ENCODE data around the gene STEEP1. TPM values are rescaled to one million over a fixed set of nuclear protein-coding genes. Genes with fewer than 3 reads are reported as not detected.

The STEEP1 gene
- 10 to 100 TPM; 15.9 to 21.2 TPM for total RNA-seq
- long read RNA-seq, partial matches to known transcripts: 0 of 1 reads
- long read RNA-seq, other reads (novel, unspliced or antisense): 0 of 1 reads

DNA sequence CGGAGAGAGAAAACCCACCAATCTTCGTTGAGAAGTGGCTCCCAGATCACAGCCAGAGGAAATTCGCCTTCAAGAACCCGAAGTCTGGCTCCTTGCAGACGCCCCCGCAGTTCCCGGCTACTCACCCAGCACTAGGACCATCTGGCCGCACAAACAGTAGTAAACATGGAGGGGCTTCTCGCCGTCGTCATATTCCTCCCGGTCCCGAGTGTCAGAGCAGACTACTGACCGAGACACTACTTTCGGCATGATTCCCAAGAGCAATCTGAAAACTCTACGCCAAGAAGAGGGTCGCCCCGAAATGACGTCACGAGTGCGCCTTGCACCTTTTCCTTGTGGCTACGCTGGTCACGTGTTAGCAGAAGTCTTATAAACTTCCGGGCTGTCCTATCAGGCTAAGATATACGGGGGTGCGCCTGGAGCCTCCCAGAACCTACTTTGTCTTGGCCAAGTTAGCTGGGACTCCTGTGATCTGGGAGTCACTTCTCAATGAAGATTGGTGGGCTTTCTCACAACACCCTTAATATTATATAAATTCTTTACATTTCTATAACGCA is at the start of gene STEEP1:
Gene STEEP1, minus strand, starts transcription at position 303 of the 557 bp plus-strand sequence. Its CDS starts 54 bp downstream, at position 249.
- ATAC-seq (peak; percentile 99), DNase-seq (peak; percentile 88 to 92)
- intact Hi-C loops (cut with DNase I, micrococcal nuclease): no loop called here

- no peak for DNase-seq
- ATAC-seq: no peak
- intact Hi-C loops (cut with DNase I, micrococcal nuclease): no loop called here
Observed at GRCh38 chrX:119614776-119615175, 49.6 kb upstream of the STEEP1 start.

DNA sequence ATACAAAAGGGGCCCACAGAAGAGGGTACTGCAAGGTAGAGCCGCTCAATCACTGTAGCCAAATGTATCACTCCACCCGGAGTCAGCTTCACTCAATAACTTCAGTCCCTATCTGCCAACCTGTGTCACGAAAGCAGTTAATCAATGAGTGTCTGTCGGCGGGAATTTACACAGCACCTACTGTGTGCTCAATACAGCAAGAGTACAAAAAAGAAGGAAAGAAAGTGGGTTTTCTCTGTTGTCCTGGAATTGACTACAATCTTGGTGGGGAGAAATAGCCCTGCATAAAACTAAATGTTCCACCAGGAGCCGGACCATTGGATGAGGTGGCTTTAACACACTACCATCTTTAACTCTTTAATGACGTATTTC is 41.8 kb upstream of the STEEP1 start:
- DNase-seq (no peak), ATAC-seq (no peak)
- intact Hi-C loops (cut with DNase I, micrococcal nuclease): no loop called here

DNA sequence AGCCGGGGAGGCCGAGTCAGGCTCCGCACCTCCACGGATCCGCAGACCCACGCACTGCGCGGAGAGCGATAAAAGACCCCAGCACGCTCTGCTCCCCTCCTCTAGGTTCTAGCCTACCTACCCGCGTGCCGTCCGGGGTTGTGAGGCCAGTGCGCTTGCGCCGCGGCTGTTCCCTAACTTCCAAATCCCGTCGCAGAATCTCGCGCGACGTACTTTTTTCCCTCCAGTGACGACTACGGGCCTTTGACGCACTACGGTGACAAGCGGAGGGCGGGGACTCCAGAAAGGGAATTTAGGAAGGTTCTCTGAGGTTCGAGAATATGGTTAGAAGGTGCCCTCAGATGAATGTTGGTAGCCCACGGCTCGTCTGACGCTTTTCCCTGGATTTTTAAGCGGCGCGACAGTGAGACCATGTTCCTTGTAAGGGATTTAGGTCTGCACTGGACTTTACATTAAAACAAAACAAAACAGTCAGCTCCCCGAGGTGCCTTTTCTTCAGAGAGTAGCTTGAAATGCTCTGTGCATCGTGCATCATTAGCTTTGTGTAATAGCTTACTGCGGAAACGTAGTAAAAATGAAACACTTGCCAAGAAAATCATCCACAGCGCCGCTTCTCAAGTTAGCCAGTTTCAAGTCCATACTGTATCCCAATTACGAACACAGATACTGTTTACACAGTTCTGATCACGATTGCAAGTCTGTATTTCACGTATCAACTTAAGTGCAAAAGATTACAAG is 41.2 kb upstream of the STEEP1 start, which contains the start of gene NKRF:
Gene NKRF, minus strand, starts transcription at position 145 of the 738 bp plus-strand sequence.
- intact Hi-C loops (cut with DNase I, micrococcal nuclease): no loop called here
- DNase-seq: peak; percentile 94 to 95

DNA sequence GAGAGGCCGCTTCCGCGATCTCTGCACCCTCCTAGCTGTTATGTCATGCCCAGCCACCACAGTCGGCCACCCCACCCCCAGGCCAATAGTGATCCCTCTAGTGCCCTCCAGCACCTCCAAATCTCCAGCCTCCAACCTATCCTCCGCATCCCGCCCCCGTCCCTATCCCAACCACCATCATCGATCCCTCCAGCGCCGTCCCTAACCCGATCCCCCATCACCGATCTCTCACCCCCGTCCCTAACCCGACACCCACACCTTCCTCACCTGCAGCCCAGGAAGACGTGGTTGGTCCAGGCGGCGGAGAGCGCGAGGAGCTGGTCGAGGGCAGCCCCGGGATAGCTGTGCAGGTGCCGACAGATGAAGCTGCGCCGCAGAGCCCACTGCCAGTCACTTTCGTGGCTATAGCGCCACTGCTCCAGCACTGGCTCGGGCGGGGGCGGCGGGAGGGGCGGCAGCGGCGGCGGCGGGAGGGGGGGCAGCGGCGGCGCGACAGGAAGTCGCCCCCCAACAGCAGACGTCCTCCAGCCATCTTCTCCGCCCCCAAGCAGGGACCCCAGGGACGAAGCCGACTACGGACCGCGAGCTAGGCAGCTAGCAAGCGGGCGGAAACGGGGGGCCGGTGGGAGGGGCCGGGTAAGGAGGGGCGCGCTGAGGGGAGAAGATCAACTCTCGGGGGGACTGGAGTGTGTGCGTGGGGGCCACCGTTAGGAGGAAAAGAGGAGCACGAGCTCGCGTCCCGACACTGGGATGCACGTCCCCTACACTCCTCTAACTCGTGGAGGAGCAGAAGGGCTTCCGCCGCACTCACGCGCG is 40.5 kb upstream of the STEEP1 start:
- DNase-seq (peak; percentile 40 to 55), ATAC-seq (peak; percentile 68)
- intact Hi-C loops (cut with DNase I, micrococcal nuclease): no loop called here

More for the DNA sequence above, 41.2 kb upstream of the STEEP1 start, which contains the start of gene NKRF:
- peak; percentile 91 for ATAC-seq

DNA sequence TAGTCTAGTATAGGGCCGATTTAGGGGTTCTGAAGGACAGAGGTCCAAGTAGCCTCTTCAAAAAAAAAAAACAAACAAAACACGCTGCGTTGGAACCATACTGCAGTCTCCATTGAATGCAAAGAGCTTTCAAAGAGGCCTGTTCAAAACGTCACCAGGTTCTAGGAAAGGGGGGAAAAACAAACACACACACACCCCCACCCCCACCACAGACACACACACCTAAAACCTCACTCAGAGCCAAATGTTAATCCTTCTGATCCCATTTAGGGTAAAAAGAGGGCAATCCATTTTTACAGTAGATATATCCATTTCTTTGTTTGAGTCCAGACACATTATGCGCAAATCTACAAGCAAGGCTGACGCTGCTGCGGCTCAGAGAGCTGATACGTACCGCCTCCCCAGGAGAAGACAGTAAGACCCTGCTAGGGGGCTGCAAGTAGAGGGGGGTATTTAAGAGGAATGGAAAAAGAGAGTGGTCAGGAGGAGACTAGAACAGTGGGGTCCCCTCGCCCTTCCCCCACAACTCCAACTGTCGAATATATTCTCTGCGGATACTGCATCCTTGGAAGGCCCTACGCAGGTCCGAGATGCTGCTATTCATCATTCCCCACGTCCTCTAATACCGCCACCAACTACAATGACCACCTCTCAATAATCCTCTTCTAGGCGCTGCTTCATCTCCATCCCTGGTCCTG is 39.7 kb upstream of the STEEP1 start:
- intact Hi-C loops (cut with DNase I, micrococcal nuclease): no loop called here
- no peak for DNase-seq
- ATAC-seq: no peak

GRCh38 chrX:119602701-119603255 is 37.6 kb upstream of the STEEP1 start:
- no peak for DNase-seq
- intact Hi-C loops (cut with DNase I, micrococcal nuclease): no loop called here
- no peak for ATAC-seq

DNA sequence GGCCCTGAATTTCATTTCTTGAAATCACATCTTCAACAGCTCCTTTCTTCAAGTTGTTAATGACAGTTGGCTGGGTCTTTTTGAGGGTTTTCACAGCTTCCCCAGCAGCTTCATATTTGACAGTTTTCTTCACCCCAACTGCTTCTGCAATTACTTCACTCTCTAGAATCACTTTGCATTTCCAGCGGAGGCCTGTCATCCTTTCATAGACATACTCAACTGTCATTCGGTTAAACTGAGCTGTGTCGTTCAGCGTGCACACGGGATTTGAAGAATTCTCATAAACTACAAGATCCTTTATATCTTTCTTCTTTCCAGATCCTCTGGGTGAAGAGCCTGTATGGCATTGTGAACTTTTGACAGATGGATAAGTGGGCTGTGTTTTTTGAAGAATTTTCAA is 24.6 kb upstream of the STEEP1 start:
- ATAC-seq: no peak
- DNase-seq: no peak
- intact Hi-C loops (cut with DNase I, micrococcal nuclease): no loop called here

- intact Hi-C loops (cut with DNase I, micrococcal nuclease): no loop called here
- ATAC-seq: no peak
Observed at GRCh38 chrX:119583431-119584059, 18.3 kb upstream of the STEEP1 start.

GRCh38 chrX:119579414-119579813 is 14.2 kb upstream of the STEEP1 start:
- intact Hi-C loops (cut with DNase I, micrococcal nuclease): no loop called here
- no peak for ATAC-seq
- DNase-seq: no peak

More at GRCh38 chrX:119583431-119584059, 18.3 kb upstream of the STEEP1 start:
- no peak for DNase-seq

DNA sequence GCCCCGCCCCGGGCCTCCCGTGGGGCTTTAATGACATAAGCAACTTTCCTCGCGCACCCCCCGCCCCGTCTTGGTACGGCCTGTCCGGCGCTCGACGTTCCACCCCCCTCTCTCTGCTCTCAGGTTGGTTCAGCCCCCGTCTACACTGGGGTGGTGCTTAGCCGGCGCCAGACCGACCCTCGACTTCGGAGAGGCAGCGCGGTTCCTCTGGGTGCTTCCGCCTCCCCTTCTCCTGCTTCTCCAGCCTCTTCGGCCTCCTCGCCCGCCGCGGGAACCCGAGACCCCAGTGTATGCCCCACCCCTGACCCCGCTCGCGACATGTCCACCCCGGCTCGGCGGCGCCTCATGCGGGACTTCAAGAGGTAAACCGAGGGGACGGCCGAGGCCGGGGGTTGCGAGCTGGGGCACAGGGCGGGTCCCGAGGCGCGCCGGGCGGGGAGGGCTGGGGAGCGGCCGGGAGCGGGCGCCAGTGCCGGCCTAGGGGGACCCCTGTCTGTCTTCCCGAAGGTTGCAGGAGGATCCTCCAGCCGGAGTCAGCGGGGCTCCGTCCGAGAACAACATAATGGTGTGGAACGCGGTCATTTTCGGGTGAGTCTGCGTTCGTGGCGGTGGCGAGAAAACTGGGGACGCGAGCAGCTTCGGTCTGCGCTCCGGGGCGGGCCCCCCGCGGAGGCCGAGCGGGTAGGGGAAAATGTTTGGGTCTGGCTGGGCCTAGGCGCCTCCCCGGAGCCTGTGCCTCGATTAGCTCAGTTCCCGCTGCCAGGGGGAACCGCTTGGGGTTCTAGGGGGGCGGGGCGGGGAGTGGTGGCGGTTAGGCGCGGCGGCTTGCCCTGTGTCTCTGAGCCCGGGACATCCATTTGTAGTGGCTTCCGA is 9.4 kb upstream of the STEEP1 start, which contains the start of gene UBE2A:
Gene UBE2A, plus strand, starts transcription at position 170 of the 873 bp plus-strand sequence. Its CDS starts 149 bp downstream, at position 319.
- intact Hi-C loops (cut with DNase I, micrococcal nuclease): no loop called here
- DNase-seq (peak; percentile 91 to 94), ATAC-seq (peak; percentile 90)

GRCh38 chrX:119573840-119574393 is 8.7 kb upstream of the STEEP1 start:
- peak; percentile 35 for ATAC-seq
- intact Hi-C loops (cut with DNase I, micrococcal nuclease): no loop called here

DNA sequence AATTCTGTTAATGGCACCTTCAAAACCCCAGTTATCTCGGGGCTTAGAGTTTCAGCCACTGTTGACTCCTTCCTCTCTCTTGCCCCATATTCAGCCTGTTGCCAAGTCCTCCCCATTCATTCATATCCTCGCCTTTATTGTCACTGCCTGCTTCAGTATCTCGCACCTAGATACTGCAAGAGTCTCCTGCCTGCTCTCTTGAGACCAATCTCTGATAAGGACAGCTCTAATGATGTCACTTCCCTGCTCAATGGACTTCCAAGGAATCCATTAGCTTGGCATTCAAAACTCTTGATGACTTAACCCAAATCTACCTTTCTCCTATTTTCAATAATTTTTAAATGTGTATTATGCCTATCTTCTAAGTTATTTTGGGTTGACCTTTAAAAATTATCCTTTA is 8.0 kb upstream of the STEEP1 start:
- intact Hi-C loops (cut with DNase I, micrococcal nuclease): no loop called here
- ATAC-seq: no peak

More at GRCh38 chrX:119573840-119574393, 8.7 kb upstream of the STEEP1 start:
- DNase-seq: peak in 1 of 2 donors; percentile 33

GRCh38 chrX:119570351-119570835 is 5.2 kb upstream of the STEEP1 start:
- intact Hi-C loops (cut with DNase I, micrococcal nuclease): no loop called here
- DNase-seq (no peak), ATAC-seq (no peak)

More for the DNA sequence above, 8.0 kb upstream of the STEEP1 start:
- DNase-seq: no peak

GRCh38 chrX:119552508-119552907 is 12.7 kb downstream of the STEEP1 start:
- intact Hi-C loops (cut with DNase I, micrococcal nuclease): no loop called here
- peak; percentile 66 for ATAC-seq
- no peak for DNase-seq

GRCh38 chrX:119549327-119550016 is 15.7 kb downstream of the STEEP1 start:
- intact Hi-C loops (cut with DNase I, micrococcal nuclease): no loop called here
- no peak for DNase-seq
- no peak for ATAC-seq

Data from left colon (tissue), 2 donors.